Ectodermal cell (in vitro differentiated cells): Measurements from ENCODE around the gene ZNF575.

Experiments used
- H3K27ac ChIP-seq: 2 replicates; pipeline ENCODE4 v1.7.0; 2013; ENCODE audit warnings: mild to moderate bottlenecking, low read depth, low read length; ENCODE audit not compliant: insufficient read depth, poor library complexity, severe bottlenecking
- H3K27me3 ChIP-seq: 2 replicates; pipeline ENCODE4 v1.7.0; 2013; ENCODE audit warnings: mild to moderate bottlenecking, low read length; ENCODE audit not compliant: insufficient read depth, control insufficient read depth, poor library complexity, severe bottlenecking
- H3K36me3 ChIP-seq: one replicate; pipeline ENCODE4 v1.7.0; 2013; ENCODE audit warnings: low read length; ENCODE audit not compliant: control insufficient read depth, insufficient read depth
- H3K4me1 ChIP-seq: one replicate; pipeline ENCODE4 v1.7.0; 2013; ENCODE audit warnings: low read length; ENCODE audit not compliant: control insufficient read depth, insufficient read depth
- H3K4me3 ChIP-seq: 2 replicates; pipeline ENCODE4 v1.7.0; 2013; ENCODE audit warnings: low read depth, low read length, control low read depth; ENCODE audit not compliant: insufficient read depth
- H3K9me3 ChIP-seq: 2 replicates; pipeline ENCODE4 v1.7.0; 2013; ENCODE audit warnings: mild to moderate bottlenecking, low read length, moderate library complexity; ENCODE audit not compliant: control insufficient read depth
- WGBS, 2 experiments: methylation state at CpG; one replicate each; pipeline ENCODE4 v1.1.7; 2013; ENCODE audit warnings: missing lambda C conversion rate in 2 of 2; 5-methylcytosine and 5-hydroxymethylcytosine counted together

ZNF575 gene

DNA sequence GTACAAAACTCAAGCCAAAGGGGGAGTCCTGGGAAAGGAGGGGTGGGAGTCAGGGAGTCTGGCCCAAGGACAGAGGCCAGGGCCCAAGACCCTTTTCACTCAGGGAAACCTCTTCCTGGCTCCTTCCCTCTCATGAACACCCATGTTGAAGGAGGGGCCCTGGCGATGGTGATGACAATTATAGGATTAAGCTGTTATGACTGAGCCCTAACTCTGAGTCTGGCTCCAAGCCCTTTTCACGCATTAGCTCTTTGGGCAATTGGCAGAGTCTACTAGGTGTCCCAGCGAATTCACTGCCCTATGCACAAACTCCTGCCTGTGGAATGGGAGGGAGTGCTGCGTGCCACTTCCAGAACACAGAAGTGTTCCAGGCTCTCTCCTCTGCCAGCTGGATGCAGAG, 20.7 kb downstream of the ZNF575 start:
- no peak overlapping the region for H3K4me3 ChIP-seq
- no peaks in the 10 kb centered on the region for H3K9me3 ChIP-seq
- 97% methylated on average over 4 of the region's 4 CpGs for WGBS, 2 experiments
- no peaks in the 10 kb centered on the region for H3K27me3 ChIP-seq
- H3K36me3 ChIP-seq = peaks cover 45% of the 10 kb centered on the region
- H3K27ac ChIP-seq = no peak overlapping the region
- H3K4me1 ChIP-seq = no peaks in the 10 kb centered on the region

DNA sequence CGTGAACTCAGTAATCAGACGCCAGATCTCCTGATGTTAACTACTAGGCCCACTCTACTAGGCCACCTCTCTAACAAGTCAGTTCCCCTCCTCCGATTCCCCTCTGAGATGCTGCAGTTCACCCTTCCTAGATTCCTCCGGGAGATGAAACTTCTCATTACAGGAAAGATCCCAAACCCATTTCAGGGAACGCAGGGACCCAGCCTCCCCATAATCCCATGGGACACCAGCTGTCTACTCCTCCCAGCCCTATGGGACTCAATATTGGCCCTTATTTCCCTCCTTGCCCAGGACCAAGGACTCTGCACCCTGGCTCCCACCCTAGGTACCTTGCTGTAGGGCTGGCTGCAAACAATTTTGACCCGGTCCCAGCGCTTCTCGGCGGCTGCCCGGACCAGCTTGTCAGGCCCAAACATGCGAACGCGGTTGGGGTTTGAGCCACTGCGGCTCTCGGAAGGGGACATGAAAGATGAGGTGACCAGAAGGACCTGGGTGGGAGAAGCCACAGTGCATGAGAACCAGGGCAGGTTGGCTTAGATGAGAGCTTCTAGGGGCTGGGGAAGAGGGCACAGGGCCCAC, 21.4 kb downstream of the ZNF575 start:
- no peaks in the 10 kb centered on the region for H3K9me3 ChIP-seq
- H3K27ac ChIP-seq = no peak overlapping the region
- H3K4me1 ChIP-seq = no peaks in the 10 kb centered on the region
- peaks cover 41% of the 10 kb centered on the region for H3K36me3 ChIP-seq
- no peaks in the 10 kb centered on the region for H3K27me3 ChIP-seq
- no peak overlapping the region for H3K4me3 ChIP-seq
- WGBS, 2 experiments = 96 to 97% methylated on average over 15 of the region's 15 CpGs

DNA sequence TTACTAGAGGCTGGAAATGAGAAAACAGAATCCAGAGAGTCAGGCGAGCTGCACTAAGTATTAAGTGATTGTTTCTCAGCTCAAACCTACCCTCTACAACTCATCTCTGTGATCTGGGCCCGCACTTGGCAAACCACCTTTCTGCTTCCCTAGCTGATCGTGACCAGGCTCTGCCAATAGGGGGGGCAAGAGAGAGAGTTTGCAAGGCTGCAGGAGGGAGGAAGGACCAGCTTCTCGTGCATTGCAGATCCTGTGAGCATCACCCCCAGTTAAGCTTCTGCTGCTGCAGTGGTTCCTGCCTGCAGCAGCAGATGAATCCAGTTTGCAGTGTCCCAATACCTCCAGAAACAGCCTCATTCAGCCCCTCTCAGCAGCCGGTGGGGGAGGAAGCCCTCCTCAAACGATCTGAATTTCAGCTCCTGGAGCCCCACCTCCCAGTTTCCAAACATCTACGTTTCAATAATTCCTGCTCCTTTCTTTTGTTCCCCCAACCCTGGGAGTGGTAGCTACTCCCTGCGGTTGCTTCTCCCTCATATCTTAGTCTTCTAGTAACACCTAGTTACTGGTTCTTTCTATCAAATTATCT, 22.3 kb downstream of the ZNF575 start:
- Histone ChIP-seq H3K4me3 (no peak overlapping the region), H3K4me1 (no peaks in the 10 kb centered on the region), H3K9me3 (no peaks in the 10 kb centered on the region), H3K36me3 (peaks cover 33% of the 10 kb centered on the region), H3K27me3 (no peaks in the 10 kb centered on the region), H3K27ac (no peak overlapping the region)
- 41 to 45% methylated on average over 8 of the region's 8 CpGs for WGBS, 2 experiments

DNA sequence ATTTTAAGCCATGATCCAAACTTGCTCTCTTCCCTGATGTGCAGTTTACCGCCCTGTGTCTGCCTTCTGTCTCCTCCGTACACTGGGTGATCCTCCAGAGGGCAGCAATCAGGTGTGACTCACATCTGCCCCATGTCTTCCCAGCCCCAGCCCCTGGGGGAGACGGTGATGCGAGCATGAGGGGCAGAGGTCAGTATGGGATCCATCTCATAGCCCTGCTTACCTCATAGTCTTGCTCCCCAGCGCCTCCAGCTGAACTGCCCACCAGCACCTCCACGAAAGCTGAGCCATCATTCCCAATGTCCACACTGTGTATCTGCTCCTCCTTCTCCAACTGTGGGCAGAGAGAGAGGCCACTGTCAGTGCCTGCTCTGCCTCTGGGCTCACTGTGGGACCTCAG, 27.7 kb downstream of the ZNF575 start:
- WGBS, 2 experiments = 90 to 92% methylated on average over 6 of the region's 6 CpGs

DNA sequence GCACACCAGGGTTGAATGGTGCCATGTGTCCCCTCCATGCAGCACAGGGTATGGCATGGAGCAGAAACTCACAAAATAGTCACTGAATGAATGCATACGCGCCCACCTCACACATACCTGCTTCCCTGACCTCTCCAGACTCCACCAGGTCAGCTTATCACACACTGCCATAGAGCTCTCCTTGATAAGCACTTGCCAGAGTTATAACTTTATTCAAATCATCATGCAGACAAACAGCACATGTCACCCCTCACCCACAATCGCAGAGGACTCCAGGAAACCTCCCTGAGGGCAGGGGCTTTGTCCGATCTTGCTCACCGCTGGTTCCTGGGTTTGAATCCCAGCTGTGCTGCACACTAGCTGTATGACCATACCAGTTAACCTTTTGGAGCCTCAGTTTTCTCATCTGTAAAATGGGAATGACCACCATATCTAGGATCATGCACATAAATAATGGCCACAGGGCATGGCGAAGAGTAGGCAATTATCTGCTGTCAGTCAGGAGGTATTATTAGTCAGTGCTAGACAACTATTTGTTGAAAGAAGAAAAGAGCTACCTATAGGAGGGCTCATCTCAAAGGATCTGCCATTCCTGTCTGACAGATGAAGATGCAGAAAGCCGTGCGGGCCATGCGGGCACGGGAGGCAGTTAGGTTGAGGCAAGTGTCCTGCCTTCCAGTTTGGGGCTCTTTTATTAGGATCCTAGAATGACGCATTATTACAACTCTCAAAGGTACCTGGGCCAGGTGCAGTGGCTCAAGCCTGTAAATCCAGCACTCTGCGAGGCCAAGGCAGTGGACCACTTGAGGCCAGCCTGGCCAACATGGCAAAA, 28.4 kb downstream of the ZNF575 start:
- Histone ChIP-seq H3K36me3 (peaks cover 4% of the 10 kb centered on the region), H3K4me1 (no peaks in the 10 kb centered on the region), H3K4me3 (no peak overlapping the region), H3K27me3 (no peaks in the 10 kb centered on the region), H3K9me3 (no peaks in the 10 kb centered on the region), H3K27ac (no peak overlapping the region)
- 95% methylated on average over 12 of the region's 12 CpGs for WGBS, 2 experiments

More for the DNA sequence above, 27.7 kb downstream of the ZNF575 start:
- Histone ChIP-seq H3K4me3 (no peak overlapping the region), H3K27me3 (no peaks in the 10 kb centered on the region), H3K36me3 (peaks cover 4% of the 10 kb centered on the region), H3K27ac (no peak overlapping the region), H3K9me3 (no peaks in the 10 kb centered on the region), H3K4me1 (no peaks in the 10 kb centered on the region)

DNA sequence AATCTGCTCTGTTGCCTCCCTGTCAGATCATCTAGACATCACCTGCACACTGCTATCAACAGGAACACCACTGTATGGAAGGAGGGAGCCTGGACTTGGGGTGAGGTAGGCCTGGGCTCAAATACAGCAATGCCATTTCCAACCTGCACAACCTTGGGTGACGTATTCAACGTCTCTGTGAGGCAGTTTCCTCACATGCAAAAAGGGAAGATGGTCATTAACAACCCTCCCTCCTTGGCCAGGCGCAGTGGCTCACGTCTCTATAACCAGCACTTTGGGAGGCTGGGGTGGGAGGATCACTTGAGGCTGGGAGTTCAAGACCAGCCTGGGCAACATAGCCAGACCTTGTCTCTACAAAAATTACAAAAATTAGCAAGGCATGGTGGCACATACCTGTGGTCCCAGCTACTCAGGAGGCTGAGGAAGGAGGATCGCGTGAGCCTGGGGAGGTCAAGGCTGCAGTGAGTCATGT, 29.3 kb downstream of the ZNF575 start:
- Histone ChIP-seq H3K9me3 (no peaks in the 10 kb centered on the region), H3K36me3 (peaks cover 4% of the 10 kb centered on the region), H3K27ac (no peak overlapping the region), H3K27me3 (no peaks in the 10 kb centered on the region), H3K4me3 (no peak overlapping the region), H3K4me1 (no peaks in the 10 kb centered on the region)
- WGBS, 2 experiments = 92 to 95% methylated on average over 6 of the region's 6 CpGs

DNA sequence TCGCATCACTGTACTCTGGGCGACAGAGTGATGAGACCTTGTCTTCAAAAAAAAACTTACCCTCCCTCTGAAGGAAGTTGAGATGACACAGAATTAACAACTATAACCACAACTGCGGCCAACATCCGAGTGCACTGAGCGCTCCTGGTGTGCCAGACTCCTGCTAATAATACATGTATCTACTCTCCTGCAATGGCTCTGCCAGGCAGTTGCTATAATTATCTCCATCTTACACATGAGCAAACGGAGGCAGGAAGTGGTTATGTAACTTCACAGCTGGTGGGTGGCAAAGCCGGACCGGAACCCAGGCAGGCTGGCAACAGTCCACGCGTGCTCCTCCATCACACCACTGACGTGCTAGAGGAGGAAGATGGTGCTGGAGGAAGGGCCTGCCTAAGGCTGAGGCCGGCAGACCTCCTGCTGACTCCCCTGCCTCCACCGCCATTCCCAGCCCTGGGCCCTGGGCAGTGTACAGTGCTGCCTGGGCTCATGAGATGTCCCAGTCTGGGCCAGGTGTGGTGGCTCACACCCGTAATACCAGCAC, 29.8 kb downstream of the ZNF575 start:
- Histone ChIP-seq H3K27me3 (no peaks in the 10 kb centered on the region), H3K9me3 (no peaks in the 10 kb centered on the region), H3K36me3 (peaks cover 4% of the 10 kb centered on the region), H3K4me1 (no peaks in the 10 kb centered on the region), H3K4me3 (no peak overlapping the region), H3K27ac (no peak overlapping the region)
- 93 to 96% methylated on average over 14 of the region's 14 CpGs for WGBS, 2 experiments

DNA sequence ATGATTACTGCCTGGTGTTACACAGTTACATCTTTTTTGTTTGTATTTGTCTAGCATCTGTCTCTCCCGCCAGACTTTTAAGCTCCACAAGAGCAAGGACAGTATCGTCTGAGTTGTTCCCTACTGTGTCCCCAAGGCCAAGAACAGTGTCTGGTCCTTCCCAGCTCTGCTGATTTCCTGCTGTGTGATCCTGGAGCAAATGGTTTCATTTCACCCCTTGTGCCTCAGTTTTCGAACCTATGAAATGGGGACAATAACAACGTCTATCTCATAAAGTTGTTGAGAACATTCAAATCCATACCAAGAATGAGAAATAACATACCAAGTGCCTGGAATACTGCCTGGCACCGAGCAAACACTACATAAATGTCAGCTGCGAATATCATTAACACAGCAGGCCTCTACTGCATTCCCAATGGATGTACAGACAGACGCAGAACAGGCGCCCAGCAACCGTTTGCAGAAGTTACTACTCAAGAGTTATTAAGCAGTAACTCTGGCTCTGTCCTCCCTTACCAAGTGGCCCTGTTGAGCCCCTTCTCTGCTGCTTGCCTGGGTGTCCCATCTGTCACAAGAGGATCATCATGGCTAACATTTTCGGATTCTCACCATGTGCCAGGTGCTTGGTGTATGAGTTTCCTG, 30.9 kb downstream of the ZNF575 start:
- Histone ChIP-seq H3K9me3 (no peaks in the 10 kb centered on the region), H3K4me1 (no peaks in the 10 kb centered on the region), H3K4me3 (no peak overlapping the region), H3K36me3 (peaks cover 4% of the 10 kb centered on the region), H3K27me3 (no peaks in the 10 kb centered on the region), H3K27ac (no peak overlapping the region)
- 84 to 86% methylated on average over 10 of the region's 10 CpGs for WGBS, 2 experiments

DNA sequence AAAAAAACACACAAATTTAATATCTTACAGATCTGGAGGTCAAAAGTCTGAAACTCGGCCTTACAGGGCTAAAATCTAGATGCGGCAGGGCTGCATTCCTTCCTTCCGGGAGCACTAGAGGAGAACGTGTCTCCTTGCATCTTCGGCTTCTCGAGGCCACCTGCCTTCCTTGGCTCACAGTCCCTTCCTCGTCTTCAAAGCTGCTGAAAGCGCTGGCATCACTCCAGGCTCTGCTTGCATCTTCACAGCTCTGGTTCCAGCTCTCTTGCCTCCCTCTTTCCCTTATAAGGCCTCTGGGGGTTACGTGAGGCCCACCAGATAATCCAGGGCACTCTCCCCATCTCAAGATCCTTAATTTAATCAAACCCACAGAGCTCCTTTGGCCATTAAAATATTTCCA, 31.8 kb downstream of the ZNF575 start:
- no peaks in the 10 kb centered on the region for H3K9me3 ChIP-seq
- no peaks in the 10 kb centered on the region for H3K4me1 ChIP-seq
- H3K36me3 ChIP-seq = peaks cover 4% of the 10 kb centered on the region
- 94 to 95% methylated on average over 9 of the region's 9 CpGs for WGBS, 2 experiments
- H3K27ac ChIP-seq = no peak overlapping the region
- no peak overlapping the region for H3K4me3 ChIP-seq
- no peaks in the 10 kb centered on the region for H3K27me3 ChIP-seq

DNA sequence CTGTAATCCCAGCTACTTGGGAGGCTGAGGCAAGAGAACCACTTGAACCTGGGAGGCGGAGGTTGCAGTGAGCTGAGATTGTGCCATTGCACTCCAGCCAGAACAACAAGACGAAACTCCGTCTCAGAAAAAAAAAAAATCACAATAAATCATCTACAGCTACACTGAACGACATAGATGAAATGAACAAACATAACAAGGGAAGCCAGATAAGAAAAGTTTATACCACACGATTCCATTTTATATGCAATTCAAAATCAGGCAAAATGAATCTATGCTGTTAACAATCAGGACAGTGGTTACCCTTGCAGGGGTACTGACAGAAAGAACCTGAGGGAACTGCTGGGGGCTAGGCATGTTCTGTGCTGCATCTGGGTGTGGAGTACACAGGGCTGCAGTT, 36.7 kb downstream of the ZNF575 start:
- Histone ChIP-seq H3K36me3 (no peaks in the 10 kb centered on the region), H3K9me3 (no peaks in the 10 kb centered on the region), H3K4me1 (no peaks in the 10 kb centered on the region), H3K27me3 (no peaks in the 10 kb centered on the region), H3K27ac (no peak overlapping the region), H3K4me3 (no peak overlapping the region)
- WGBS, 2 experiments = 95% methylated on average over 5 of the region's 5 CpGs
